Testis (tissue), 3 donors: Measurements from ENCODE around the gene IGF1R. TPM values are rescaled to one million over a fixed set of nuclear protein-coding genes. Genes with fewer than 3 reads are reported as not detected.

ENCODE experiments used
- DNase-seq: peaks from one replicate; pipeline ENCODE4 v3.0.0-alpha.2; 2019
- H3K27ac ChIP-seq, 2 donors: fragments of 200-600 bp; sonication (generic); one replicate each; pipeline ENCODE4 v1.5.1; 2019
- H3K27me3 ChIP-seq: fragments of 200-600 bp; sonication (generic); one replicate; pipeline ENCODE4 v1.5.1; 2019
- H3K36me3 ChIP-seq: fragments of 200-600 bp; sonication (generic); one replicate; pipeline ENCODE4 v1.5.1; 2017; ENCODE audit warnings: low read depth; ENCODE audit errors: missing control alignments
- H3K4me1 ChIP-seq: fragments of 200-600 bp; sonication (generic); one replicate; pipeline ENCODE4 v1.5.1; 2019
- H3K4me3 ChIP-seq, 2 donors: fragments of 200-600 bp; sonication (generic); one replicate each; pipeline ENCODE4 v1.5.1; 2017 to 2019
- H3K9me3 ChIP-seq: fragments of 200-600 bp; sonication (generic); one replicate; pipeline ENCODE4 v1.5.1; 2017
- POLR2A ChIP-seq: fragments of 450-650 bp; IDR thresholded peaks from one replicate; pipeline ENCODE4 v1.6.1; 2017; ENCODE audit warnings: antibody characterized with exemption, mild to moderate bottlenecking, moderate library complexity
- WGBS, 2 donors: methylation state at CpG; one replicate each; pipeline ENCODE4 v1.1.5; 2018; 5-methylcytosine and 5-hydroxymethylcytosine counted together
- intact Hi-C: fragments of 100-400 bp; cut with DNase I; formaldehyde crosslinking; loops from one replicate; pipeline ENCODE4 v1.15.1; 2023; ENCODE audit warnings: low total_unique reads
- polyA plus RNA-seq: library from polyadenylated mRNA; stranded (reverse); fragments of 350-450 nt; fragmentation: Illumina TruSeq; extraction: RNeasy Lipid Tissue Mini Kit (QIAGEN cat#74804); gene quantifications from one replicate; pipeline ENCODE4 v1.2.3, GENCODE V29; 2014; ENCODE audit warnings: low read depth, low replicate concordance; ENCODE audit not compliant: insufficient read depth
- total RNA-seq, 2 donors: library from RNA; depleted of rRNA; stranded (reverse); fragments of >200 nt; gene quantifications; one replicate each; pipeline ENCODE4 v1.2.3, GENCODE V29; 2016
- TF ChIP-seq, protein P1 (sequence below), 3 experiments: fragments of 450-650 bp in 2 of 3; fragments of 200-600 bp in 1 of 3; sonication (generic) in 1 of 3; IDR thresholded peaks; one replicate each; pipeline ENCODE4 v1.5.1; 2016 to 2019; ENCODE audit warnings: antibody characterized with exemption in 3 of 3, mild to moderate bottlenecking in 2 of 3, moderate library complexity in 1 of 3

IGF1R gene
- total and polyA plus RNA-seq, 3 donors from 2014 or later: 25.8 to 172 (median 157) TPM

DNA sequence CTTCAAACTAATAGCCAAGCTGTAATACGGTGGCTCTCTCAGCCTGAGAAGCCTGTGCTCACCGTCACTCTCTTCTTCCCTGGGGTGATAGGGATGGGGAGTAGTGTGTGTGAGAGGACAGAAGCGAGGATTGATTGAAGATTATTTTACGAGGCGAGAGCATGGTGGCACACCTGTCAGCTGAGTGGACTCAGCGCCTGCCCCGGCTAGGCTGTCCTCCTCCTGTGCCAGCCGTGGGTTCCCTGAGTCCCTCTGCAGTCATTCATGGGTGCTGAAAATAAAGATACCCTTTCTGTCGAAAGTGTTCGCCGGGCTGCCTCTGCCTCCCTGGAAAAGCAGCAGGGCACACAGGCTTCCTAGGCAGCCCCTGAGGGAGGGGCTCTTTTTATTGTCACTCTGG lies 235.1 kb downstream of the IGF1R start:
- H3K27me3 ChIP-seq: no peaks in the 10 kb centered on the region
- H3K4me3 ChIP-seq: no peak overlapping the region
- no peak for DNase-seq
- no peaks in the 10 kb centered on the region for H3K36me3 ChIP-seq
- intact Hi-C loops: loop anchor here (5.0 kb wide), 1 partner anchor 64 kb away; no protein-coding TSS in a partner anchor
- H3K4me1 ChIP-seq: peaks cover 13% of the 10 kb centered on the region
- no peaks in the 10 kb centered on the region for H3K9me3 ChIP-seq
- no peak overlapping the region for H3K27ac ChIP-seq
- 74 to 83% methylated on average over 11 of the region's 11 CpGs for WGBS, 2 donors
- no peak for TF ChIP-seq POLR2A
- TF ChIP-seq, protein P1, sequence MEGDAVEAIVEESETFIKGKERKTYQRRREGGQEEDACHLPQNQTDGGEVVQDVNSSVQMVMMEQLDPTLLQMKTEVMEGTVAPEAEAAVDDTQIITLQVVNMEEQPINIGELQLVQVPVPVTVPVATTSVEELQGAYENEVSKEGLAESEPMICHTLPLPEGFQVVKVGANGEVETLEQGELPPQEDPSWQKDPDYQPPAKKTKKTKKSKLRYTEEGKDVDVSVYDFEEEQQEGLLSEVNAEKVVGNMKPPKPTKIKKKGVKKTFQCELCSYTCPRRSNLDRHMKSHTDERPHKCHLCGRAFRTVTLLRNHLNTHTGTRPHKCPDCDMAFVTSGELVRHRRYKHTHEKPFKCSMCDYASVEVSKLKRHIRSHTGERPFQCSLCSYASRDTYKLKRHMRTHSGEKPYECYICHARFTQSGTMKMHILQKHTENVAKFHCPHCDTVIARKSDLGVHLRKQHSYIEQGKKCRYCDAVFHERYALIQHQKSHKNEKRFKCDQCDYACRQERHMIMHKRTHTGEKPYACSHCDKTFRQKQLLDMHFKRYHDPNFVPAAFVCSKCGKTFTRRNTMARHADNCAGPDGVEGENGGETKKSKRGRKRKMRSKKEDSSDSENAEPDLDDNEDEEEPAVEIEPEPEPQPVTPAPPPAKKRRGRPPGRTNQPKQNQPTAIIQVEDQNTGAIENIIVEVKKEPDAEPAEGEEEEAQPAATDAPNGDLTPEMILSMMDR (IDR thresholded peaks at IDR 0.05): no peak

DNA sequence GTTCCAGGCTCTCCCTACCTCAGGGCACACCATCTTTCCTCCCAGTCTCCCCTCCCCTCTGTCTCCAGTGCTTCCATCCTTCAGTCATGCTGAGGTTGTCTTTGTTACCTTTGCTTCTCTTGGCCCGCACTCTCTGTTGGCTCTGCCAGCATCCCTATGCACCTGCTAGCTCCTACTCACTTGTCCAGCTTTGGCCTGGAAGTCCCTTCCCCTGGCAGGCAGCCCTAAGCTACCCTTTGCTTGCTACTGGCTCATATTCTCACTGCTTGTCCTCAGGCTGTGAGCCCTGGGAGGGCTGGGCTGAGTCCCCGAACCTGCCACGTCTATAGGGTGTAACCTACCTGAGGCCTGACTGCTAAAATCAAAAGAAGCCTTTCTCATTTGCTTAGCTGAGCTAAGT lies 236.6 kb downstream of the IGF1R start:
- Histone ChIP-seq H3K27ac (no peak overlapping the region), H3K9me3 (no peaks in the 10 kb centered on the region), H3K4me3 (no peak overlapping the region), H3K4me1 (peaks cover 10% of the 10 kb centered on the region), H3K36me3 (no peaks in the 10 kb centered on the region), H3K27me3 (no peaks in the 10 kb centered on the region)
- 76 to 83% methylated on average over 3 of the region's 3 CpGs for WGBS, 2 donors
- intact Hi-C loops: loop anchor here (5.0 kb wide), 1 partner anchor 62 kb away; no protein-coding TSS in a partner anchor
- TF ChIP-seq, protein P1 (IDR thresholded peaks at IDR 0.05): no peak
- TF ChIP-seq POLR2A: no peak
- no peak for DNase-seq

DNA sequence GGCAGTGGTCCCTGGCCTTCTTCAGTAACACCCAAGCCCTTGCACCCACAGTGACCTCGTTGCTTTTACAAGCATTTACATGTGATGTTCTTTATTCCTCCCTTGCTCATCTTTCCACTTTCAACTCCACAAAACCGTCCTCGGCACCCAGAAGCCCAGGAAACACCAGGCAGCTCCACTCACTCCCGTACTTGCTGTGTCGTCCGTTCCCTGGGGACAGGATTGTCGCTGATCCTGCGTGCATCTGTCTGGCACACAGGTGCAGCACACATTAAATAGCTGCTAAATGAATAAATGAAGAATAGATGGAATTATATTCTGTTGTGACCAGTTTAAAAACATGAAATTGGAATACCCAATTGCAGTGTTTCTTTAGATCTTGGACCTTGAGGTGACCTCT lies 239.6 kb downstream of the IGF1R start:
- Histone ChIP-seq H3K4me1 (no peaks in the 10 kb centered on the region), H3K27ac (no peak overlapping the region), H3K9me3 (no peaks in the 10 kb centered on the region), H3K36me3 (no peaks in the 10 kb centered on the region), H3K27me3 (no peaks in the 10 kb centered on the region), H3K4me3 (no peak overlapping the region)
- TF ChIP-seq POLR2A: no peak
- TF ChIP-seq, protein P1 (IDR thresholded peaks at IDR 0.05): no peak
- 95 to 97% methylated on average over 8 of the region's 8 CpGs for WGBS, 2 donors
- intact Hi-C loops: no loop called here
- DNase-seq: no peak

DNA sequence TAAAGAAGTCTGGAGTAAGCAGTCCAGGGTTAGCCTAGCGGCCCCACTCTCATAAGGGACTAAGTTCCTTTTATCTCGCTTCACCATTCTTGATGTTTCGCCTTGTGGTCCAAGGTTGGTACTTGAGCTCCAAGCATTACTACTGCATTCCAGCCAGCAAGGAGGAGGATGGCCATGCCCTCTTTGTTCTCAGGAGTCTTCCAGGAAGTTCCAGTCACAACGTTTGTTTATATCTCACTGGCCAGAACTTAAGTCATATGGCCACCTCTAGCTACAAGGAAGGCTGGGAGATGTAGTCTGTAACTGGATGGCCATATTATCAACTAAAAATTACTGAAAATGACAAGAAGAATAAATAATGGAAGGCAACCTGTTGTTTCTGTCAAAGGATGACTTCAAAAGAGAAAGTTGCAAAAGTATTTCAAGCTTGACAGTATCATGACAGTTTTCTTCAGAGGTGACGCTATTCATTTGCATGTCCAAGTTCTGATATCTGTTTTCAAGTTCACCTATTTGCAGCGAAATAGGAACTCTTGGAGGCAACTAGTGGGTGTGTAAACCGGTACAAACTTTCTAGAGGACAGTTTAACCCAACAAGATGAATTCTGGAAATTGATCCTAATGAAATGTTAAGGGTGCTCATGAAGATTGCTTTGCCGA lies 240.6 kb downstream of the IGF1R start:
- no peak overlapping the region for H3K4me3 ChIP-seq
- H3K4me1 ChIP-seq: no peaks in the 10 kb centered on the region
- no peak overlapping the region for H3K27ac ChIP-seq
- no peaks in the 10 kb centered on the region for H3K27me3 ChIP-seq
- TF ChIP-seq POLR2A: no peak
- TF ChIP-seq, protein P1 (IDR thresholded peaks at IDR 0.05): no peak
- WGBS, 2 donors: 78 to 89% methylated on average over 8 of the region's 8 CpGs
- H3K9me3 ChIP-seq: no peaks in the 10 kb centered on the region
- DNase-seq: no peak
- intact Hi-C loops: no loop called here
- no peaks in the 10 kb centered on the region for H3K36me3 ChIP-seq
